Esophagus (tissue), 2 donors: ENCODE data around the gene CD300LF. TPM values are rescaled to one million over a fixed set of nuclear protein-coding genes. Genes with fewer than 3 reads are reported as not detected.

Experiments used
- H3K27ac ChIP-seq, 2 donors: one replicate each; pipeline ENCODE4 v1.5.1; 2013; ENCODE audit warnings: low read depth in 2 of 2, mild to moderate bottlenecking in 2 of 2, inconsistent platforms in 1 of 2, low read length in 1 of 2, moderate library complexity in 1 of 2
- H3K27me3 ChIP-seq, 2 donors: one replicate each; pipeline ENCODE4 v1.6.1; 2013; ENCODE audit warnings: low read length in 2 of 2, control low read depth in 1 of 2, mild to moderate bottlenecking in 1 of 2; ENCODE audit not compliant: insufficient read depth in 2 of 2, control insufficient read depth in 1 of 2
- H3K36me3 ChIP-seq, 2 donors: one replicate each; pipeline ENCODE4 v1.6.1; 2013; ENCODE audit warnings: low read length in 1 of 2; ENCODE audit not compliant: control insufficient read depth in 2 of 2, insufficient read depth in 2 of 2
- H3K4me1 ChIP-seq, 2 donors: one replicate each; pipeline ENCODE4 v1.6.1; 2013; ENCODE audit warnings: low read length in 1 of 2; ENCODE audit not compliant: control insufficient read depth in 2 of 2, insufficient read depth in 2 of 2
- H3K4me3 ChIP-seq, 2 donors: one replicate each; pipeline ENCODE4 v1.5.1; 2013; ENCODE audit warnings: low read length in 2 of 2, mild to moderate bottlenecking in 2 of 2, low read depth in 1 of 2, moderate library complexity in 1 of 2
- H3K9me3 ChIP-seq, 2 donors: one replicate each; pipeline ENCODE4 v1.6.1; 2013; ENCODE audit warnings: mild to moderate bottlenecking in 2 of 2, low read depth in 1 of 2, low read length in 1 of 2, moderate library complexity in 1 of 2; ENCODE audit not compliant: control insufficient read depth in 2 of 2, insufficient read depth in 1 of 2
- WGBS, 2 donors: extraction: QIAGEN DNeasy Blood & Tissue Kit; methylation state at CpG; one replicate each; pipeline ENCODE4 v1.1.7; 2013; 5-methylcytosine and 5-hydroxymethylcytosine counted together
- polyA plus RNA-seq, 2 donors: library from polyadenylated mRNA; stranded (reverse); fragments of 200-250 nt; gene quantifications; one replicate each; pipeline ENCODE4 v1.2.3, GENCODE V29; 2013
- donor health status: healthy with polysubstance abuse.
- donor health status: Bipolar disorder and iron deficiency.

CD300LF gene
- polyA plus RNA-seq, result under 1 TPM; 0.04 to 0.14 TPM

- Histone ChIP-seq H3K4me1 (no peaks in the 10 kb centered on the region), H3K9me3 (no peaks in the 10 kb centered on the region), H3K4me3 (no peak within 1 kb of the TSS), H3K36me3 (no peaks in the 10 kb centered on the region), H3K27me3 (no peaks in the 10 kb centered on the region), H3K27ac (no peak within 1 kb of the TSS)
- 74 to 77% methylated on average over 8 of the region's 8 CpGs for WGBS, 2 donors
These were observed at the start of gene CD300LF for GRCh38 chr17:74712756-74713155. TSS of gene CD300LF (minus strand) at chr17:74712923. CDS start at chr17:74712866, 57 bp downstream.

GRCh38 chr17:74761931-74762330, 49.2 kb upstream of the CD300LF start:
- Histone ChIP-seq H3K4me3 (no peak overlapping the region), H3K27me3 (no peaks in the 10 kb centered on the region), H3K27ac (peak overlapping the region; percentile 88 to 95), H3K4me1 (peaks cover 13 to 56% of the 10 kb centered on the region in 2 donors), H3K9me3 (no peaks in the 10 kb centered on the region), H3K36me3 (peaks cover 7 to 24% of the 10 kb centered on the region in 2 donors)
- 91 to 92% methylated on average over 11 of the region's 11 CpGs for WGBS, 2 donors

GRCh38 chr17:74761419-74761818, 48.7 kb upstream of the CD300LF start:
- Histone ChIP-seq H3K4me1 (peaks cover 13 to 55% of the 10 kb centered on the region in 2 donors), H3K9me3 (no peaks in the 10 kb centered on the region), H3K27me3 (no peaks in the 10 kb centered on the region), H3K27ac (peak overlapping the region; percentile 88 to 95), H3K36me3 (peaks cover 4 to 23% of the 10 kb centered on the region in 2 donors), H3K4me3 (no peak overlapping the region)
- 62% methylated on average over 5 of the region's 5 CpGs for WGBS, 2 donors

GRCh38 chr17:74760404-74761105, 47.8 kb upstream of the CD300LF start:
- peaks cover 13 to 56% of the 10 kb centered on the region in 2 donors for H3K4me1 ChIP-seq
- no peaks in the 10 kb centered on the region for H3K27me3 ChIP-seq
- 48 to 54% methylated on average over 7 of the region's 7 CpGs for WGBS, 2 donors
- H3K27ac ChIP-seq, result peak overlapping the region; percentile 88 to 95
- H3K36me3 ChIP-seq, result peaks cover 4 to 23% of the 10 kb centered on the region in 2 donors
- no peaks in the 10 kb centered on the region for H3K9me3 ChIP-seq
- H3K4me3 ChIP-seq, result peak overlapping the region in 1 of 2 donors; percentile 2

- Histone ChIP-seq H3K27me3 (no peaks in the 10 kb centered on the region), H3K27ac (peak overlapping the region; percentile 88 to 95)
- WGBS, 2 donors, result 46 to 47% methylated on average over 10 of the region's 10 CpGs
These were observed 47.2 kb upstream of the CD300LF start for GRCh38 chr17:74759941-74760340.

GRCh38 chr17:74759243-74759801, 46.6 kb upstream of the CD300LF start:
- 33 to 47% methylated on average over 9 of the region's 9 CpGs for WGBS, 2 donors
- peak overlapping the region; percentile 88 to 95 for H3K27ac ChIP-seq
- H3K9me3 ChIP-seq, result no peaks in the 10 kb centered on the region
- H3K27me3 ChIP-seq, result no peaks in the 10 kb centered on the region
- peak overlapping the region; percentile 1 to 18 for H3K4me3 ChIP-seq
- peaks cover 4 to 24% of the 10 kb centered on the region in 2 donors for H3K36me3 ChIP-seq
- peaks cover 16 to 66% of the 10 kb centered on the region in 2 donors for H3K4me1 ChIP-seq

More at GRCh38 chr17:74759941-74760340, 47.2 kb upstream of the CD300LF start:
- peaks cover 16 to 62% of the 10 kb centered on the region in 2 donors for H3K4me1 ChIP-seq
- H3K36me3 ChIP-seq, result peaks cover 4 to 29% of the 10 kb centered on the region in 2 donors
- H3K4me3 ChIP-seq, result no peak overlapping the region
- H3K9me3 ChIP-seq, result no peaks in the 10 kb centered on the region

GRCh38 chr17:74758848-74759168, 46.1 kb upstream of the CD300LF start:
- Histone ChIP-seq H3K4me1 (peaks cover 12 to 66% of the 10 kb centered on the region in 2 donors), H3K27ac (peak overlapping the region; percentile 88 to 95)
- WGBS, 2 donors, result 33 to 57% methylated on average over 2 of the region's 2 CpGs

GRCh38 chr17:74757931-74758847, 45.5 kb upstream of the CD300LF start:
- Histone ChIP-seq H3K9me3 (no peaks in the 10 kb centered on the region), H3K27ac (peak overlapping the region; percentile 88 to 95), H3K27me3 (no peaks in the 10 kb centered on the region), H3K4me3 (peak overlapping the region in 1 of 2 donors; percentile 20), H3K36me3 (peaks cover 4 to 16% of the 10 kb centered on the region in 2 donors), H3K4me1 (peaks cover 10 to 60% of the 10 kb centered on the region in 2 donors)
- 37 to 47% methylated on average over 24 to 26 of the region's 26 CpGs for WGBS, 2 donors

More at GRCh38 chr17:74758848-74759168, 46.1 kb upstream of the CD300LF start:
- H3K9me3 ChIP-seq, result no peaks in the 10 kb centered on the region
- peaks cover 4 to 22% of the 10 kb centered on the region in 2 donors for H3K36me3 ChIP-seq
- H3K27me3 ChIP-seq, result no peaks in the 10 kb centered on the region
- peak overlapping the region in 1 of 2 donors; percentile 1 for H3K4me3 ChIP-seq

- no peaks in the 10 kb centered on the region for H3K9me3 ChIP-seq
- H3K4me1 ChIP-seq, result peaks cover 10 to 59% of the 10 kb centered on the region in 2 donors
- H3K27me3 ChIP-seq, result no peaks in the 10 kb centered on the region
- H3K27ac ChIP-seq, result peak overlapping the region; percentile 88 to 95
- H3K36me3 ChIP-seq, result peaks cover 4 to 15% of the 10 kb centered on the region in 2 donors
- 36 to 45% methylated on average over 3 of the region's 3 CpGs for WGBS, 2 donors
- no peak overlapping the region for H3K4me3 ChIP-seq
These were observed 44.8 kb upstream of the CD300LF start for GRCh38 chr17:74757502-74757901.
